Skeletal muscle tissue (tissue), 4 donors: Measurements from ENCODE around the gene PACRG. TPM values are rescaled to one million over a fixed set of nuclear protein-coding genes. Genes with fewer than 3 reads are reported as not detected.
A peak's percentile ranks its signal among the peaks of the same experiment; 100 is the strongest.

Source experiments
- H3K27ac ChIP-seq: one replicate; pipeline ENCODE4 v1.7.0; 2013; ENCODE audit warnings: mild to moderate bottlenecking, low read depth, low read length, inconsistent platforms
- H3K27me3 ChIP-seq, 3 donors: one replicate each; pipeline ENCODE4 v1.7.0; 2013; ENCODE audit warnings: low read length in 3 of 3; ENCODE audit not compliant: control insufficient read depth in 3 of 3, insufficient read depth in 3 of 3
- H3K36me3 ChIP-seq, 3 donors: one replicate each; pipeline ENCODE4 v1.7.0; 2013; ENCODE audit warnings: low read length in 3 of 3; ENCODE audit not compliant: control insufficient read depth in 3 of 3, insufficient read depth in 3 of 3
- H3K4me1 ChIP-seq, 3 donors: one replicate each; pipeline ENCODE4 v1.7.0; 2013; ENCODE audit warnings: low read length in 3 of 3, mild to moderate bottlenecking in 3 of 3; ENCODE audit not compliant: control insufficient read depth in 3 of 3, insufficient read depth in 3 of 3
- H3K4me3 ChIP-seq, 3 donors: one replicate each; pipeline ENCODE4 v1.7.0; 2013; ENCODE audit warnings: low read length in 3 of 3
- H3K9ac ChIP-seq, 3 donors: one replicate each; pipeline ENCODE4 v1.7.0; 2013; ENCODE audit warnings: low read length in 3 of 3, mild to moderate bottlenecking in 3 of 3, moderate library complexity in 2 of 3, low read depth in 1 of 3
- H3K9me3 ChIP-seq, 3 donors: one replicate each; pipeline ENCODE4 v1.7.0; 2013; ENCODE audit warnings: low read length in 3 of 3; ENCODE audit not compliant: control insufficient read depth in 3 of 3
- total RNA-seq: library from RNA; depleted of rRNA; stranded (reverse); fragments of >200 nt; gene quantifications from one replicate; pipeline ENCODE4 v1.2.3, GENCODE V29; 2014
- donor health status: Osteomylitis.

The PACRG gene
- total RNA-seq, 1 donor from 2014 or later = 1.0 TPM

DNA sequence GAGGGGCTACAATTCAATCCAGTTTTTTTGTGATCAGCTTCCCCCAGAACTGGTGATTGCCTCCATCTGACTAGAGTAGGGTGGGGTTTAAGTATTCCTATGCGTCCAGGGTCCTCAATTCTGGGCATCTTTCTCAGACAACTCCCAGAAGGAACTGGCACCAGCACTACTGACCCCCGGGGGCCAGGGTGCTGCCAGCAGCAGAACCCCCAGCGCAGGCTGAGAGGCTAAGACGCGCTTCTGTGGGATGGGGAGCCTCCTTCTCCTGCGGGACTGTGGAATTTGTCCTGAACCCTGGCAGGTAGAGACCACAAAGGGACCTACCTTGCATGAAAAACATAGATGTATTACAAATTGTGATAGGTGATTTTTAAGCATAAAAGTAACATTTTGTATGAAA, 124.4 kb downstream of the PACRG start:
- Histone ChIP-seq H3K4me3 (no peak overlapping the region), H3K27ac (no peak overlapping the region), H3K9me3 (no peaks in the 10 kb centered on the region), H3K4me1 (peaks cover 0 to 3% (median 0%) of the 10 kb centered on the region in 3 donors), H3K36me3 (no peaks in the 10 kb centered on the region), H3K9ac (no peak overlapping the region), H3K27me3 (no peaks in the 10 kb centered on the region)

DNA sequence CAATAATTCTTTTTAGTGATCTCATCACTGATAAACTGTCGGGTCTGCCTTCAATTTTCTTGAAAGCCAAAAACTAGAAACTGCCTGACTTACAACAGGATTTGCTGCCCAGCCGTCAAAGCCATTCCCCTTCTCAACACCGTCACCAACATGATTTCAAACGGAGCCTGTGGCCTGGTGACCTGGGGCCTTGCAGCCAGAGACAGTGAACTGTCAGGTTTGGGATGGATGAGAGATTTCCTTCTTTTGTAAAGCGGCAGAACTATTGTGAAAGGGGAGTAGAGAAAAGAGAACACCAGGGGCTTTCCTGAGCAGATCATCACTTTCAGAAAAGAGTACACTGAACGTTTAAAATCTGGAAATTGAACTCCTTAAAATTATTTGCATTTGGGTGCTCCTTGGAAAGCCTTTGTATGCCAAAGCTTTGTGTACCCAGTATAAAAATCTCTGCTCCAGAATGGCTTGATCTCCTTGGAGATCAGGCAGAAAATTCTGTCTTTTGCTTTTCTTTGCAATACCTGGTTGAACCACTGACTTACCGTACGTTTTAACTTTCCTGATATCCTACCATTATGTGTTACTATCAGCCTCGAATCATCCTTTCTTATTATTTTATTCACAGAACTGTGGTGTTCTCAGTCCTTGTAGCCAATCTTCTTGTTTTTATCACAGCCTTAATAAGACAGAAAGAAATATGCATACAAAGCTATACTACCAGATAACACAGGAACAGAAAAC, 125.2 kb downstream of the PACRG start:
- H3K4me1 ChIP-seq = peaks cover 0 to 6% (median 0%) of the 10 kb centered on the region in 3 donors
- H3K9ac ChIP-seq = no peak overlapping the region
- no peak overlapping the region for H3K27ac ChIP-seq
- no peaks in the 10 kb centered on the region for H3K27me3 ChIP-seq
- no peaks in the 10 kb centered on the region for H3K9me3 ChIP-seq
- no peak overlapping the region for H3K4me3 ChIP-seq
- H3K36me3 ChIP-seq = no peaks in the 10 kb centered on the region

DNA sequence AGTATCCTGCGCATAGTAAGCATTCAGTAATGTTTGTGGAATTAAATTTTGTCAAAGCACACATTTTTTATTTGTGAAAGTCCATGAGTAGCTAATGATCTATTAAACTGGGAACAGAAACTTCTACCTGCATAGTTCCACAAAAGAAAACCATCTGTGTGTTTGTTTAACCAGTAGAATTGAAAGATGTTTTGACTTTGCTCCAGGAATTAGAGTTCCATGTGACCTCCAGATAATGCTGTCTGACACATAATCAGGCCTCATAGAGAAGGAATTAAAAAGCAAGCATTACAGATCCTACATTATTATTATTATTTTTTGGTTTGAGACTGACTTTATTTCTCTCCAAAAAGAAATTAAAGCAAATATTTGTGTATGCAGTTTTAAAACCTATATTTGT, 126.5 kb downstream of the PACRG start:
- Histone ChIP-seq H3K27me3 (no peaks in the 10 kb centered on the region), H3K36me3 (no peaks in the 10 kb centered on the region), H3K4me1 (peaks cover 0 to 6% (median 0%) of the 10 kb centered on the region in 3 donors), H3K4me3 (no peak overlapping the region), H3K27ac (no peak overlapping the region), H3K9me3 (no peaks in the 10 kb centered on the region), H3K9ac (no peak overlapping the region)

DNA sequence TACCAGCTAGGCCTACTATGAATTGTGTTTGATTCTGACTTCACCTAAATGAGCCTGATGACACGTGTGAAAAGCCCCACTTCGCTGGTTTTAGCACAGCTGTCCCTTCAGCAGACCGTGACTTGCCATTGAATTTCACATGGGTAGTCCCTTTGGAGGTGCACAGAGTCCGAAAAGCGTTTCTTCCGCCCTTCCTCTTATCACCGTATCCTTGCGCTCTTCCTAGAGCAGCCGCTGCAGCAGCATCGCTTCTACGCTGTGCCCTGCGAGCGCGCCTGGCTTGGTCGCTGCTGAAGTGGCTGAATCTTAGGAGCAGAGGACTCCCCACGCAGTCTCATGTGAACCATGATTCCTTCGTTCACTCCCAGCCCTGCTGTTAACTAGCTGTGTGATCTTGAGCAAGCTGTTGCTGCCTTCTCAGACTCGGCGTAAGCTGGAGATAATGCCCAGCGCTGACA, 127.0 kb downstream of the PACRG start:
- H3K27ac ChIP-seq = no peak overlapping the region
- no peaks in the 10 kb centered on the region for H3K9me3 ChIP-seq
- H3K36me3 ChIP-seq = no peaks in the 10 kb centered on the region
- H3K4me1 ChIP-seq = peaks cover 0 to 6% (median 0%) of the 10 kb centered on the region in 3 donors
- H3K4me3 ChIP-seq = no peak overlapping the region
- H3K27me3 ChIP-seq = no peaks in the 10 kb centered on the region
- H3K9ac ChIP-seq = peak overlapping the region in 1 of 3 donors; percentile 26

DNA sequence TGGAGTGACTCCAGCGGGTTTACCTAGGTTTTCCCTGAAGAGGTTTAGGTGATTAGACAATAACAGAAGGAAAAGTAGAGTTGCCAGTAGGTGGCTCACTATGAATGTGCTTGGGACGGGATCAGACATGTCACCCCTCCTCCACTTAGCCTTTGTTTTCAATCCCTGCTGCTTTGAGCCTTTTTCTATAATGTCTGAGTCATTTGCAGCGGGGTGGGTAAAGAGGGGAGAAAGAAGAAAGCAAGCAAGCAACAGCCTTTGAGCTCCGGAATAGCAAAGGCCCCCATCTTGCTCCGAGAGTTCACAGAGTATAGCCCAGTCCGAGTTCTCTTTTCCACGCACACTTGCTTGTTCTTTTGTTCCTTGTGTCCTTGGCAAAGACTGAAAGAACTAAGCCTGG, 129.1 kb downstream of the PACRG start:
- no peaks in the 10 kb centered on the region for H3K9me3 ChIP-seq
- peak overlapping the region; percentile 53 to 75 (median 58) for H3K4me3 ChIP-seq
- H3K9ac ChIP-seq = peak overlapping the region; percentile 47 to 69 (median 64)
- peaks cover 0 to 6% (median 0%) of the 10 kb centered on the region in 3 donors for H3K4me1 ChIP-seq
- no peaks in the 10 kb centered on the region for H3K27me3 ChIP-seq
- H3K36me3 ChIP-seq = no peaks in the 10 kb centered on the region
- H3K27ac ChIP-seq = peak overlapping the region; percentile 21

DNA sequence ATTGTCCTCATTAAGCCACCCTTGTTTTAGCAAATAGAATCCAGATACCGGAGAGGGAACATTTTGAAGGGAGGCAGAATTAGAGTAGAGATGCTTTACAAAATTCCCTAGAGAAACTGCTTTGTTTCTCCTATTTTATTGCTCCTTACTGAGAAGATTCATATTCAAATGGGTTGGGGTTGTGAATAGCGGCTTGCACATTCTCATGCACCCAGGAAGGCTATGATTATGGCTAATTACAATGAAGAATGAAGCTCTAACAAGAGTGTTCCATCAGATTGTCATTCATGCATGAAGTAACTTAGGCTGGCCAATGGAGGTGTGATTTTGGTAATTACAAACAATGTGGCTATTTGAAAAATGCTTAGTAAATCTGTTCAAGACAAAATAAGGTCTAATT, 129.6 kb downstream of the PACRG start:
- peak overlapping the region; percentile 47 to 69 (median 64) for H3K9ac ChIP-seq
- H3K27me3 ChIP-seq = no peaks in the 10 kb centered on the region
- no peaks in the 10 kb centered on the region for H3K9me3 ChIP-seq
- peaks cover 0 to 6% (median 0%) of the 10 kb centered on the region in 3 donors for H3K4me1 ChIP-seq
- H3K36me3 ChIP-seq = no peaks in the 10 kb centered on the region
- peak overlapping the region in 2 of 3 donors; percentile 53 to 75 for H3K4me3 ChIP-seq
- H3K27ac ChIP-seq = peak overlapping the region; percentile 21

DNA sequence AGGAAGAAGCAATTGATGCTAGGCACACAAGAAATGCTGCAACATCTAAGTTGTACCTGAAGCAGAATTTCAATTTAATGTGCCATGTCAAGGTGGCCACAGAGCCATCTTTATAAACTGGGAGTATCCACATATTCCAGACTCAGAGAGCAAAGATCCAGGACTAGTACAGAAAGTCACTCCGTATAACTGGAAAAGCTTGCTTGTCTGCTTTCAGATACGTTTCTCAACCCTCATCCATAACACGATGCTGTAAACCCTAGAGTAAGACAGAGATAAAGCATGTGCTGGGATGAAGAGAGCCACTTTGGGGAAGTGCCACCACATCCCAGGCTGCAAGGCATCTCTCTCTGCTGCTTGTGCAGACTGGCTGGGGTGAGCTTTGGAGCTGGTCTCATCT, 134.7 kb downstream of the PACRG start:
- Histone ChIP-seq H3K27ac (no peak overlapping the region), H3K9ac (no peak overlapping the region), H3K36me3 (no peaks in the 10 kb centered on the region)

DNA sequence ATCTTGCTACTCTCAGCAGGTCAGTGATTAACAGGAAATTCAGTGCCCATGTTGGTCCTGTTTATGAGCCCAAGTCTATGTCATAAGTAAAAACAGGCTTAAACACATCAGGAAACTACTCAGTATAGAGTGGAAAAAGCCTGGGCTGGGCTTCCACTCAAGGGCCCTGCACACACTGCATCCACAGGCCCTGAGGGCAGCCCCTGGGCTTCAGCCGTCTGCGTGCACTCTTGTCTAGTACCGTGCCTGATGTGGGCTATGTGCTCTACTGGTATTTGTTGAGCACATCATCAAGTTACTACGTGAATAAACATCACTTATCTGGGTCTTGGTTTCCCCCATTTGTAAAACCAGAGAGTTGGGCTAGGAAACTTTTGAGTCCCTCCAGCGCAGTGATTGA, 135.2 kb downstream of the PACRG start:
- no peaks in the 10 kb centered on the region for H3K4me1 ChIP-seq
- H3K27me3 ChIP-seq = no peaks in the 10 kb centered on the region
- H3K9ac ChIP-seq = no peak overlapping the region
- H3K27ac ChIP-seq = no peak overlapping the region
- no peak overlapping the region for H3K4me3 ChIP-seq
- no peaks in the 10 kb centered on the region for H3K36me3 ChIP-seq
- H3K9me3 ChIP-seq = no peaks in the 10 kb centered on the region

More for the DNA sequence above, 134.7 kb downstream of the PACRG start:
- Histone ChIP-seq H3K4me1 (no peaks in the 10 kb centered on the region), H3K9me3 (no peaks in the 10 kb centered on the region), H3K4me3 (no peak overlapping the region), H3K27me3 (no peaks in the 10 kb centered on the region)

DNA sequence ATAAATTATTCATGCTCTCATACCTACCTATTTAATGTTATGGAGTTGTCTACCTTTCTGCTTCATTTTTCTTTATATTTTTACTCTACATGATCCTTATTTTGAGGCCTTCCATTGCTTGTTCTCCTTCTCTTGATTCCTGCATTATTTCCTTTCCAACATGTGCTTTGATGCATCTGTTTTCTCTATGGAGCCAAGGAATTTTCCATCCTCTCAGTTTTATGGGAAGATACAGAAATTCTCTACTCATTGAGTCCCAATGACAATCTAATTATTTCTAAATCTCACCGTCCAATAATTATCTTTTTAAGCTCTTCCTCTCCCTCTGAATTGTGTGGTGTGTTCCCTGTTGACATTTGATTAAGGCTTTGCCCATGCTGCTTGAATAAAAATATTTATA, 136.0 kb downstream of the PACRG start:
- Histone ChIP-seq H3K9me3 (no peaks in the 10 kb centered on the region), H3K4me1 (no peaks in the 10 kb centered on the region), H3K36me3 (no peaks in the 10 kb centered on the region), H3K27me3 (no peaks in the 10 kb centered on the region), H3K27ac (no peak overlapping the region), H3K9ac (no peak overlapping the region), H3K4me3 (no peak overlapping the region)

DNA sequence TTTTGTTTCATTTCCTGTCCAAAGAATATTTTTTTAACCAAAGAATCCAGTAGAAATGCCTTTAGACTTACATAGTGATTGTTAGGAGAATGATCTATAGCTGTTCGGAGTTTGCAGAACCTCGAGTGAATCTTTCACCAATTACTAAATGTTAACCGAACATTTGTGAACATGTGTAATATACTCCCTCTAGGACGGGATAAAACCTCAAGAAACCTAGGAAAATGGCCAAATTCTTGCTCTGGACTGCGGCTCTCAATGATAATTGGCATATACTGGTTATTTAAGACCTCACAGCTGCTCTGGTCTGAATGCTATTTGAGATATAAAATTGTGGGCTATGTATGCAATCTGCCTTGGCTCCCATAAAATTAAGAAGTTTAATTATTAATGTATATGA, 137.1 kb downstream of the PACRG start:
- H3K36me3 ChIP-seq = no peaks in the 10 kb centered on the region
- no peak overlapping the region for H3K9ac ChIP-seq
- no peak overlapping the region for H3K27ac ChIP-seq
- no peaks in the 10 kb centered on the region for H3K9me3 ChIP-seq
- no peaks in the 10 kb centered on the region for H3K27me3 ChIP-seq
- no peaks in the 10 kb centered on the region for H3K4me1 ChIP-seq
- H3K4me3 ChIP-seq = no peak overlapping the region
